ENCODE data around the gene CDH13. TPM values are rescaled to one million over a fixed set of nuclear protein-coding genes. Genes with fewer than 3 reads are reported as not detected.

CDH13 gene
- polyA plus RNA-seq, 1 donor: 57.0 TPM

DNA sequence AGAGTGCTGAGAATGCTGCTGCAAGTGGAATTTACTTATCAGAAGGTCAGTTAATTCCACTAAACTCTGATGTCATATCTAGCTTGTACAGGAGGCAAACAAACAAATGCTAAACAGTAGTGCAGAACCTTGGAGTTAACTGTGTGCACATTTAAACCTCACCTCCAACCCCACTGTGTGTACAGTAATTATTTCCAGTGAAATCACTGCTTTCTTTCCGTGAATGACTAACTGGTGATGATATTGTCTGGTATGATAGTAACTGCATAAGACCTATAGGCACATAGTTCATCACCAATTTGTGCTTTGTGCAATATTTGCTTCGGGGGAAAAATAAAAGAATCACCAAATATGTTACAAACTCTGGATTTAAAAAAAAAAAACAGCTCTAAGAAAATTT is 688.5 kb downstream of the CDH13 start:
- no peak for DNase-seq

DNA sequence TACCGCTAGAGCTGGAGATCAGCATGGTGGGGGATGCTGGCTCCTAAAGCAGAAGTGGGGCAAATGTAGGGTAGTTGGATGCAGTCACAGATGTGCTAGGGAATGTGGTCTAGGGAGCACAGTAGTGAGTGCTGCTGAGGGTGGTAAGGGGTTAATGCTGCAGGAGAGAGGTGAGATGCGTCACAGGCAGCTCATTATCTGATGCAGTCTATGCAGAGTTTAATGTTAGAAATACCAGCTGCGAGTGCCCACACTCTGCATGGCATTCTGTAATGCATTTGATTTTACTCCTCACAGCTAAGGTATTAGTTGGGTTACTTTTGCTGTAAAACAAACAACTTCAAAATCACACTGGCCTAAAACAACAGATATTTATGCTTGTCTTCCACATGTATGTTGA is 689.7 kb downstream of the CDH13 start:
- no peak for DNase-seq

DNA sequence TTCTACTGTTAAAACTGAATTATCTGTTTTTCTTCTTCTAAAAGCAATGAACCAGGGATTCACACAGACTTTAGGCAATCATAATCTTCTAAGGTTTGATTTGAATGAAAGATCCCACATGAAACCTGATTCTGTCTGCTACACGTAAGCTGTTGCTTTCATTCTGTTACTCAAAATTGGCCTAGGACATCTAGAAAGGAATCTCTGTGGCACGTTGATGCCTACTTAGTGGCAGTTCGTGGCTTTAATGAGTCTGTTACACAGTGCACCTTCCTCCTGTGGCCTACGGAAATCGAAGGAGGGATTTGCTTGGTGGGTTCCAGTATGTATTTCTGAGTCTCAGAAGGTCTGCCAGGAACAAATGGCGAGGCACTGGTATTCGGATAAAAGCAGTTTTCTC is 691.6 kb downstream of the CDH13 start:
- DNase-seq: no peak

DNA sequence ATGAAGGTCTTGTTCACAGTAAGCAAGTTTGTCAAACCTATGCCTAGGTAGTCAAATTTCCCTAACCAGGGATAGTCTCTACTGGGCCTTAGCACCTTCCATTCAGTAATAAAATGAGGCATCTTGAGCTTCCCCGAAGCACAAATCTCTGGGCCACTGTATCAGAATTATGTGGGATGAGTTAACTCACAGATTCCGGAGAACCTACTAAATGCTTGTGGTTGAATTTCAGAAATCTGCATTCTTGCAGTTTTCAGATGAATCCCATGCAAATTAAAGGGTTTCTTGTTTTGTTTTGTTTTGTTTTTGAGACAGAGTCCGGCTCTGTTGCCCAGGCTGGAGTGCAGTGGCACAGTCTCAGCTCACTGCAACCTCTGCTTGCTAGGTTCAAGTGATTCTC is 702.2 kb downstream of the CDH13 start:
- DNase-seq: no peak

DNA sequence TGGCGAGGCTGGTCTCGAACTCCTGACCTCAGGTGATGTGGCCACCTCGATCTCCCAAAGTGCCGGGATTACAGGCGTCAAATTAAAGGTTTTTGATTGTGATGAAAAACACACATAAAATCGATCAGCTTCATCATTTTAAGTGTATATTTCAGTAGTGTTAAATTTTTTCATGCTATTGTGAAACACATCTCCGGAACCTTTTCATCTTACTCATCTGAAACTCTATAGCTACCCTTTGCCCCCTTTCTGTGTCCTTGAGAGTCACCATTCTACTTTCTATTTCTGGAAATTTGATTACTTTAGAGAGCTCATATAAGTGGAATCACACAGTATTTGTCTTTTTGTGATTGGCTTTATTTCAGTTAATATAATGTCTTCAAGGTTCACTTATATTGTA is 702.7 kb downstream of the CDH13 start:
- no peak for DNase-seq

DNA sequence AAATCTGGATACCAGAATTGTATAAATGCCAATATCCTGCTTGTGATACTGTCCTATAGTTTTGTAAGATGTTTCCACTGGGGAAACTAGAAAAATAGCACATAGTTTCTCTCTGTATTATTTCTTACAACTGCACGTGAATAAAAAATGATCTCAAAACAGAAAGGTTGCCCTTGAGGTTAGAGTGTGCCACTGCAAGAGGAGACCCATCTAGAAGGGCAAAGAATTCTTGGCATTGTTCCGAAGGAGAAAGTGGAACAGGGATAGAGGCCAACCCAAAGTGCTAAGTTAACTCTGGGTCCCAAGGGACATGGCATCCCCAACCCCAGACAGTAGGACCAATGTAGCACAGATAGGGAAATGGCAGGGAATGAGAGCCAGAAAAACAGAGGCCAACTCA is 703.5 kb downstream of the CDH13 start:
- DNase-seq: no peak

DNA sequence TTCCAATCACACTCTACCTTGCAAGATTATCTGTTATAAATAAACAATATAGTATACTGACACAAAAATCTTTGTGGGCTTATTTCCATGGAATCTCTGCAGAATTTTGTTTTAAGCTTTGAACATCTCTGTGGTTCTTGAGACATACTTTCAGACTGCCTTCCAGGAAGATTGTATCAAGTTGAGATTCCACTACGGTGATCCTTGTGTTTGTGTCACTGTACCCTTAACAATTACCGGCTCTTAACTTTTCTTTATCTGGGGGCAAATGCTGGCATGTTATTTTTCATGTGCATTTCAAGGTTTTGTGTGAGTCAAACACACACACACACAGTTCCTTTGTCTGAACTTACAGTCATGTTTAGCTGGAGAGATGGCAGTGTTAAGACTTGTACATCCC is 708.3 kb downstream of the CDH13 start:
- no peak for DNase-seq

DNA sequence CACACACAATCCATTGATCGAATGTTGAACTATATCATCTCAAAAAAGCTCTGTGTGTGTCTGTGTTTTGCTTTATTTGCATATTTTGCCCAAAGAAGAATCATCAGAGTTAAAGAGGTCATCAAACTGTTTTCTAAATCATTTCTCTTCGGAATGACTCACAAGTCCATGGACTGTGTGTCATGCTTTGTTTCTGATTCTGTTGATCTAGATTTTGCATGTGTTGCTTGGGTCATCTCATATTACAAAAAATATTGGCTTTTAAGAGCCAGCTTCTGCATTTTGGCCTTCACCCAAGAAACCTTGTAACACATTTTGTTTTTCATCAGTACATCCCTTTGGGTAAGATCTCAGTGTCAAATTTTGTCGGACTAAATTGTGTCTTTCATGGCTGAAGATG is 709.8 kb downstream of the CDH13 start:
- DNase-seq: no peak

DNA sequence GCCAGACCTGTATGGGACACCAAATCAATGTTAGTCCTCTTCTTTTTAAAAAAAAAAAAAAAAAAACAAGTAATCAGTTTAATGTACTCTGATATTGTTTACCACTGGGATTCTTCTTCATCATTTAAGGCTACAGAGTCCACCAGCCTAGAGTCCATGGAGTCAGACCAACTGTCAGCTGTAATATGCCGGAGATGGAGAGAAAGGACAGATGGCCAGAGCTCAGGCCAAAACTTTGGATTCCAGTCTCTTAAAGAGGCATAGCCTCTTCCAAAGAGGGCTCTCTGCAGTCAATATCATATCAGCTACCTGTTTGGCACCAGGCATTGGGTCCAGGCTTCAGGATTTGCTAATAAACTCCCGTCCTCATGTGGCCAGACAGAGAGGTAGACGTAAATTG is 711.4 kb downstream of the CDH13 start:
- DNase-seq: no peak

DNA sequence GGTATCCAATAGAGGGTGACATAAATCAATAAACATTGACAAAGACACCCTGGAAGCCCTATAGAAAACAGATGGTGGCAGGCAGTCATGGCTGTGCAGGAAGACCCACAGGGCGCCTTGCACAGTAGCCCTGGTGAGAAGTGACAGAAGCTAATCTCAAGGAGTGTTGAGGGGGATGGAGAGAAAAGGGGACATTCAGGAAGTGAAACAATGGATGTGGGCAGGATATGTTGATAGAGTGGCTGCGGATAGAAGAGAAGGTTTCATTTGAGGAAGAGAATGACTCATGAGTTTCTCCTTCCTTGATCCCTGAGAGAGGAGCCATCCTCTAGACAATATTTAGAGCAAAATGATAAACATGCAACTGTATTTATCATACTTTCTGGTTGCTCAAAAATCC is 712.2 kb downstream of the CDH13 start:
- no peak for DNase-seq

DNA sequence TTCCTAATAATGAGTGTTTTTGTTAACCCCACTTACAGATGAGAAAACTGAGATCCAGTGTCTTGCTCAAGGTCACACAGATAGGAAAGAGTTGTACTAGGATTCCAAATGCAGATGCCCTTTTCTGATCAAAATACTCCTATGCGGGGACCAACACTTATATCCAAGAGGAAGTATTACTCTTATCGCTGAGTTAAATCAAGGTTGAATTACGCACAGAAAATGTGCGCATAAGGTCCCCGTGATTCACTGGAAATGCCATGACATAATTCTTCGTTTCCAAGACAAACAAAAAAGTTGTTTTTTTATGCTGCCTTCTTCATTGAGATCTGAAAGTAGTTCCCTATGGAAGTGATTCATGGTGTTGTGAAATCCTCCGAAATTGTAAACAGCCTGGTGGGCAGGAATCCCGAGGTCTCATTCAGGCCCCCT is 717.2 kb downstream of the CDH13 start:
- no peak for DNase-seq

DNA sequence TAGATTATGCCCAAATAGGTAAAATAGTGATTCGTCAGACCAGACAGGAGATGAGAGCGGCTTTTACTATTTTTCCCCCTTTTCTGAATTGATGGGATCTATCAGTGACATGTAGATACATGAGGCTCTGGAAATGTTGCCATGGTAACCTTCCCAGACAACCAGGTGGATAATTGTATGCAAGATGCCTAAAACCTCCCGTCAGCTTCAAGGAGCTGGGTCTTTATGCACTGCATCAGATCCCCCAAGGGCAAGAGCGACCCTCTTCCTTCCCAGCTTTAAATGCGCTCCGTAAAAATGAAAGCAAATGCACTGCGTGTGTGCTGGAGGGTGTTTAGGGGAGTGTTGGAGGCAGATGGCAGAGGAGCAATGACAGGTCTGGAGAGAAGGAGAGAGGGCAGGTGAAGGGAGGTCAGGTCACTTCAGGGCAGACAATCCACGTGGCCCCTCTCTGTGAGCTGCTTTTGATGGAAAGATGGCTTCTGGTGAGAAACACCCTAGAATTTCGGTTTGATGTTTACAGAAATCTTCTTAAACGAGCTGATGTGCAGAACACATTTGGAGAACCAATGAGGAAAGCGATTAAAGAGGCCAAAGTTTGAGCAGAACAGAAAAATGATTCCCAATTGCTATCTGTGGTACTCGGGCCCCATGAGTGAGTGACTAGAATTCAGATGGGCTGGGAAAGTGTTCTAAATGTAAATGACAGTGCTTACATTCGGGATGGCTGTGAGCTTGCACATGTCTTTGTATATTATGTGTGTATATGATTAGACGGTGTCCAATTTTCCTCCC is 719.3 kb downstream of the CDH13 start:
- no peak for DNase-seq

DNA sequence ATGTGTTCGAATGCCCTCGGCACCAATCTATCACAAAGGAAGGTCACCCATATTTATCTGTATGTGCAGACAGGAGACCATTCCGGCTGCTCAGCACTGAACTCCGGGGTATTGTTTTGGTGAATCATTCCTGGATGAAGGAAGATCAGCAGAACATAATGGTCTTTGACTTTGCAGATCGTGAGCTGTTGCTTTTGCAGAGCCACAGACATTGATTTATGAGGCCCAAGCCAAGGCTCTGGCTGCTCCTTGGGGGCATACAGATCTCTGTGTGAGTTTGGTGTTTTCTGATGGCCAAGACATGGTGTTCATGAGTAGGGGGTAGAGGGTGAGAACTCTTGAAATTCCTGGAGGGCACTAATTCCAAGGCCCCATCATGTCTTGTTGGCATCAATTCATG is 722.2 kb downstream of the CDH13 start:
- no peak for DNase-seq

DNA sequence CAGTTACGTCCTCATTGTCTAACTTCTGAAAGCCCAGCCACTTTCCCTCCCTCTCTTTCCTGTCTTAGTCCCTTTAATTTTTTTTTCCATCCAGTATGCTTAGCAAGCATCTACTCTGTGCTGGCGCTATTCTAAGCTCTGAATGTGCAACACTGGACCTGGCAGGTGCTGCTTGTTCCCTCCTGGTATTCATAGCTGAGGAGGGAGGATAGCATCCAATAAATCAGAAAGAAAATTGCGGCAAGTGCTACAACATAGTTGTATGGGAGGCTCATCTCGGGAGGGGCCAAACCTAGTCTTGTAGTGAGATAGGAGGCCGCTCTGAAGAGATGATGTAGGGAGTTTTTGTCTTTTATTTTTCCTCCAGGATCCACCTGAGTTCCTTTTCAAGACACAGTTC is 723.7 kb downstream of the CDH13 start:
- no peak for DNase-seq

DNA sequence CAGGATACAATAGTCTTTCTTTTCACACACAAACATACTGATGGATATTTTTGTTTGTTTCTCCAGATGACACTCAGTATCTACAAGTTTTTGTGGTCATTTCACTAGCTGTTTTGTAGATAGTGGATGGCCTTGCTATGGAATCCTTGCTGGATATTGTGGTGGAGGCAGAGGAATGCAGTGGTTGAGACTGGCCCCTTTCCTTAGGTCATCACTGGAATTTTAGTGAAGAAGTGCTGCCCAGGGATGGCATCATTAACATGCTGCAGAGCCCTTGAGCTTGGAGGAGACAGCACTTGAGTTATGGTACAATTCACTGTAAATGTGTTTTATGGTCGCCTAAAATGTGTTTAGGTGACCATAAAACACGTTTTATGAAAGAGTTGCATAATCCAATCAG is 725.1 kb downstream of the CDH13 start:
- DNase-seq: no peak

DNA sequence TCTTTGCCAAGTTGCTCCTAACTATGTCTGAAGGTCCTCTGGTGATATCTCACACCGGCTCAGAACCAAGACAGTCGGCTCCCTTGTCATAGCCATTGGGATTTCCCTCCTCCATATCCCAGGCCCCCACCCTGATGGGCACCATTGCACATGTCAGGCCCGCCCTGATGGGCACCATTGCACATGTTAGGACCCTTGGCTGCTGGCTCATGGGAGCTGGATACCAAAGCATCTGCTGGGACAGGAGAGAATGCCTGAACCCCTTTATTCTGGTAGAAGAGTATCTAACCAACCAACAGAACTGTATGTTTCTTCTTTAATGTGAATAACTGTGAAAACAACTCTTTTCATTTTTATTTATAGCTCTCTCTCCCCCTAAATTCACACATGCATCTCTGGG is 726.5 kb downstream of the CDH13 start:
- DNase-seq: no peak

DNA sequence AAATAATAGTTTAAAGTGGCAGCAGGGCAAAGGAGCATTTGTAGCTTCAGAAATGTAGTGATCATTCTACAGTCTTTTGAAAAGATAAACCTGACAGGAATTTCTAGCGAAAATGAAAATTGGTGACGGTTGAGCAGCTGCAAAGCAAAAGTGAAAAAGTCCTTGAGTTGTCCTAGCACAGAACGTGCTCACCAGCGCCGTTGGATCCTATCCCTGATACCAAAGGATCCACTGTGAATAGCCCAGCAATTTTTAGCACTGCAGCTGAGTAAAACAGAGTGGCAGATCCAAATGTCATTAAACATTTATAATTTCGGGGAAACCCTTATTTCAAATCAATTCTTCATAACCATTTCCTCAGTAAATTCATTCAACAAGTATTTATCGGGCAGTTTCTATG is 727.2 kb downstream of the CDH13 start:
- no peak for DNase-seq

DNA sequence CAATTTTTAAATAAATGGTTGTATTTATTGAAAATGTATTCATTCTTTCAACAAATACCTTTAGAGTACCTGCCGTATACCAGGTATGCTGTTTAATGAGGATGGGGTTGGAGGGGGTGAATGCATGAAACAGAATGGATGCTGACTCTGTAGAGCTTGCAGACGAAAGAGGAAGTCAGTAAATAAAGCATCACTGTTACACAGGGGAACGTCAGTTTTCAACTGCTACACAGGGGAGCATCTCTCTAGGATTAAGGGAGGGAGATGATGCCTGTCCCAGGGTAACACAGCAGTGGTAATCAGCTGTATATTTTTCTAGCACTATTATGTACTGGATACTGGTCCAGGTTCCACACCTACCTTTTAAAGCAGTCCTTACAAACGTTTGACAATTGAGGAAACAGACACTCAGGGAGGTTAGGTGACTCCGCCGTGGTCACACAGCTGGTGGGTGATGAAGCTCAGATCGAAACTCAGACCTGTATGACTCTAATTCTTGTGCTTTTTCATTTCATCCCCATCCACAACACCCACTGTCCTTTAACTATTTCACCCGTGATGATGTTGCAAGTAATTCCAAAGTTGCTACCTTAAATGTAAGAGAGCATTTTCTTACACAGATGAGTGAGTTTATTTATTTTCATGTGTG is 728.9 kb downstream of the CDH13 start:
- DNase-seq: no peak

DNA sequence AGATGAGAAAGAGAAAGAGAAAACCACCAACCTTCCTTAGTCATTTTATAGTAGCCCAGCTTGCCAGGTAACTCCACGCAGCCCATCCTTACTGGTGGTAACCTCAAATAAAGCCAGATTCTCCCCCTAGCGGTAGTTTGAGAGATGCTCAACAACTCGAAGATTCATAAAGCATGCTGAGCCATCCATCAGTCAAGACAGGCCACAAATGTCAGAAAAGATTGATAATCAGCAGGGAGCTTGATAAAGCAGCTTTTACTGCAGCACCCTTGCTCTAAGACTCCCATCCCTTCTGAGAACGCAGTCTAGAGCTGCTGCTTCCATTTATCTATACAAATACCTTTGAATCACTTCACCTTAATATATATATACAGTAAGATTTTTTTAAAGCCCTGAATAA is 729.5 kb downstream of the CDH13 start:
- DNase-seq: no peak

DNA sequence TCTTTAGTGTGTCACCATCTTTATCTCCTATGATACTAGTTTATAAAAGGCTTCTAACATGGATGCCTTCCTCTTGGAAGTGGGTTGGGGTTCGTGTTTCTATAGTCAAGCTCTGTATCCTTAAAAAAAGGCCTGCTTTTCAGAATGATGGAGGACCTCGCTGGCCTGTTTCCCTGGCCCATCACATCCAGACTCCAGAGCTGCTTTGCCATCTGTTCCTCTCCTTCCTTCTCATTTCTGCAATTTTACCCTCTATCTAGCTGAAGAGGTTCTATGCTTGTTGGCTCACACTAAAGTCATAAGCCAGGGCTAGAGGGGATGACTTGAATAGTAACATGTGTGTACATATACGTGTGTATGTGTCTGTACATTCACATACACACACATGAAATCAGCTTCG is 730.2 kb downstream of the CDH13 start:
- no peak for DNase-seq

DNA sequence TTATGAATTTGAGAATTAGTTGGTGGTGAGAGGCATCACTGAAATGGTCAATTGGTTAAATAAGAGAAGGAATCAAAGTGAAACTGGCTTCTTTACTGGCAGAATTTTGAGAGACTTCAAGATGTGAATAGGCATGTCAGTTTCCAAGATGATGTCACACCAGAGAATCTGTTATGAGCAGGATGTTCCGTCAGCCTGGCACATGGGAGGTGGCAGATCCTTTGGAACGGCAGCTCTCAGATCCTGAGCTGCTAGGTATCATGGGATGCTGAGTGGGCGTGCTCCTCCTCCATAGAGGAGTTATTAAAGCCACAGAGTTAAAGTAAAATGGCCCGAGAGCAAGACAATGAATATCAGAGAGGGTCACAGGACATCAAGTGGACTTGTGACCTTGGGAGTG is 736.8 kb downstream of the CDH13 start:
- no peak for DNase-seq

DNA sequence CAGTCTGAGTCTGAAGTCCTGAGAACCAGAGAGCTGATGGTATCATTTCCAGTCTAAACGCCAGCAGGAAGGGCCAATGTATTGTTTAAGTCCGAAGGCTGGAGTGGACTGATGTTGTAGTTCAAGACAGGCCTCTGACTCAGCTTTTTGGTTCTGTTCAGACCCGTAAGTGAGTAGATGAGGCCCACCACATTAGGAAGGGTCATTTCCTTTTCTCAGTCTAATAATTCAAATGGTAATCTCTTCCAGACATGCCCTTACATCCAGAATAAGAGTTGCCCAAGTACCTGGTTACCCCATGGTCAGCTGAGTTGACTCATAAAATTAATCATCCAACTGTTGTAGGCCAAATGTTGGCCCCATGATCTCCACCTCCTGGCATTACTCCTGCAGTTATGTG is 738.4 kb downstream of the CDH13 start:
- DNase-seq: no peak

DNA sequence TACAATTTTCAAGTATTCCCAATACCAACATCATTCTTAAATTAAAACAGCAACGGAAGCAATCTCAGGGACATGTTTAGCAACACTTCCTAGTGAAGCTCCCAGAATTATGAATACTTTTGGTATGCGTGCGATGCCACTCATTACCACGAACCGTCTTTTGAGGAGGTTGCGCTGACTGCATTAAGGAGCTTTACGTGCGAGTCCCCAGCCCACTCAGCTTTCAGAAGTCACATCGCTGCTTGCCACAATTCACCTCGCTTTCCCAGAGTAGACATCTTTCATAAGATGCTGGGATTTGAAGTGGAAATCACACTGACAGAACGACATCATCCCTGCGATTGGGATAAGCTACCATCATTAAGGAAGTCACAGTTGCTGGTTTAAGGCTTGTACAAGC is 739.5 kb downstream of the CDH13 start:
- DNase-seq: no peak

DNA sequence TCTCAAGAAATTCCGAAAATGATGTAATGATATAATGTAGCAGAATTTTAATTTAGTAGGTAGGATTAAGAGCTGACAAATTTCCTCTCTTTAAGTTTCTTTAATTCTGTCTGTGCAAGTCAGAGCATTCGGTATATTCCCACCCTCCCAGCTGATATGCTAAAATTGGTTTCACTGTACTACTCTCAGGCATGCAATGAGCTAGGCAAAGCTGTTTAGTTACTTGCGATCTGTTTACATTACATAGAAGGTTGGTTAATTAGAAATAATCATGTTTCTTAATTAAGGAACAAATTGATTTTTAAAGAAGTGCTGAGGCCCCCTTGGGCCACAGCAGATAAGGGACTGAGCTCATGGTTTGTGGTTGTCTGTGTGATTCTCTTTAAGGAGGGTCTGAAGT is 748.2 kb downstream of the CDH13 start:
- DNase-seq: no peak

DNA sequence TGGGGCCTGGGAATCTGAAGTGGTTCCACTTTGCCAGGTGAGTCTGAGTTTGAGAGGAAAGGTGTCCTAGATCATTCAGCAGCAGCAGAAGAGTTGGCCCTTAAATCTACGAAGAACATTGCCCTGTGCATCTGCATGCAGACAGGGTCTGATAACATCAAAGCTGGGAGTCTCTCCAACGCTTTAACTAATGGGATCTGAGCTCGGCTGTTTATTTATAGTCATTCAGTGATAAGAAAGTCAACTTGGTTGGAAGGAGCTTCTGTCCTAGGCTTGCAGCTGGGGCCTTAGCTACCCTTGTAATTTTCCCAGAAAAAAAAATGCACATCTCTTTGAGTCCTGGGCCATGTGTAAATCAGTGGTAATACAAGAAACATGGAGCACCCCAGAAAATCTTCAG is 763.0 kb downstream of the CDH13 start:
- DNase-seq: no peak

Measured in hindlimb muscle (tissue), 1 donor.